Ascending aorta (tissue), 2 donors: Measurements from ENCODE around the gene PDE3A. TPM values are rescaled to one million over a fixed set of nuclear protein-coding genes. Genes with fewer than 3 reads are reported as not detected.

Source experiments
- DNase-seq, 2 donors: peaks; one replicate each; pipeline ENCODE4 v3.0.0-alpha.2; 2019; ENCODE audit warnings: low spot score in 2 of 2
- H3K27ac ChIP-seq, 2 donors: fragments of 200-600 bp; sonication (generic); one replicate each; pipeline ENCODE4 v1.5.1; 2016 to 2017; ENCODE audit warnings: mild to moderate bottlenecking in 1 of 2
- H3K27me3 ChIP-seq: fragments of 200-600 bp; sonication (generic); one replicate; pipeline ENCODE4 v1.5.1; 2017
- H3K36me3 ChIP-seq, 2 donors: fragments of 200-600 bp; sonication (generic); one replicate each; pipeline ENCODE4 v1.5.1; 2016
- H3K4me1 ChIP-seq, 2 donors: fragments of 200-600 bp; sonication (generic); one replicate each; pipeline ENCODE4 v1.5.1; 2016 to 2017; ENCODE audit warnings: mild to moderate bottlenecking in 1 of 2
- H3K4me3 ChIP-seq, 2 donors: fragments of 200-600 bp; sonication (generic); one replicate each; pipeline ENCODE4 v1.5.1; 2016 to 2017; ENCODE audit warnings: mild to moderate bottlenecking in 1 of 2
- H3K9me3 ChIP-seq, 2 donors: fragments of 200-600 bp; sonication (generic); one replicate each; pipeline ENCODE4 v1.5.1; 2016
- CTCF ChIP-seq, 3 experiments: fragments of 200-600 bp in 2 of 3; fragments of 450-650 bp in 1 of 3; sonication (generic) in 2 of 3; IDR thresholded peaks; one replicate each; pipeline ENCODE4 v1.5.1; 2016 to 2019; ENCODE audit warnings: antibody characterized with exemption in 3 of 3, mild to moderate bottlenecking in 1 of 3, moderate library complexity in 1 of 3
- intact Hi-C: fragments of 100-400 bp; cut with DNase I; formaldehyde crosslinking; loops from one replicate; pipeline ENCODE4 v1.15.1; 2023
- total RNA-seq: library from RNA; depleted of rRNA; stranded (reverse); fragments of >200 nt; gene quantifications from one replicate; pipeline ENCODE4 v1.1.0, GENCODE V29; 2016

Gene PDE3A
- total RNA-seq, 1 donor from 2014 or later = 33.7 TPM

GRCh38 chr12:20593611-20594010, 225.3 kb downstream of the PDE3A start:
- H3K27me3 ChIP-seq = no peaks in the 10 kb centered on the region
- no peaks in the 10 kb centered on the region for H3K36me3 ChIP-seq
- no peak for DNase-seq
- H3K4me1 ChIP-seq = peaks cover 0 to 3% of the 10 kb centered on the region in 2 donors
- H3K9me3 ChIP-seq = no peaks in the 10 kb centered on the region
- no peak overlapping the region for H3K4me3 ChIP-seq
- intact Hi-C loops = no loop called here
- peak overlapping the region; percentile 41 to 44 for H3K27ac ChIP-seq
- no peak for TF ChIP-seq CTCF (IDR thresholded peaks at IDR 0.05)

- Histone ChIP-seq H3K36me3 (no peaks in the 10 kb centered on the region), H3K27ac (no peak overlapping the region), H3K9me3 (no peaks in the 10 kb centered on the region), H3K27me3 (no peaks in the 10 kb centered on the region), H3K4me1 (peaks cover 0 to 12% of the 10 kb centered on the region in 2 donors), H3K4me3 (no peak overlapping the region)
- TF ChIP-seq CTCF (IDR thresholded peaks at IDR 0.05) = no peak
- DNase-seq = no peak
- intact Hi-C loops = no loop called here
These were observed 227.7 kb downstream of the PDE3A start for GRCh38 chr12:20596061-20596460.

GRCh38 chr12:20599757-20600156, 231.4 kb downstream of the PDE3A start:
- Histone ChIP-seq H3K9me3 (no peaks in the 10 kb centered on the region), H3K4me3 (no peak overlapping the region), H3K36me3 (no peaks in the 10 kb centered on the region), H3K4me1 (peaks cover 0 to 26% of the 10 kb centered on the region in 2 donors), H3K27me3 (no peaks in the 10 kb centered on the region), H3K27ac (peak overlapping the region; percentile 54 to 68)
- no peak for DNase-seq
- intact Hi-C loops = loop anchor here (2.0 to 10.0 kb wide), 6 partner anchors 137 to 945 kb away; no protein-coding TSS in a partner anchor
- no peak for TF ChIP-seq CTCF (IDR thresholded peaks at IDR 0.05)

- intact Hi-C loops = loop anchor here (2.0 to 10.0 kb wide), 6 partner anchors 139 to 947 kb away; no protein-coding TSS in a partner anchor
These were observed 233.4 kb downstream of the PDE3A start for GRCh38 chr12:20601668-20602280.

GRCh38 chr12:20602641-20603391, 234.5 kb downstream of the PDE3A start:
- Histone ChIP-seq H3K4me1 (peaks cover 0 to 28% of the 10 kb centered on the region in 2 donors), H3K27ac (peak overlapping the region; percentile 68 to 86)
- TF ChIP-seq CTCF (IDR thresholded peaks at IDR 0.05) = no peak

More at GRCh38 chr12:20601668-20602280, 233.4 kb downstream of the PDE3A start:
- Histone ChIP-seq H3K27ac (peak overlapping the region; percentile 68 to 86), H3K4me1 (peaks cover 0 to 28% of the 10 kb centered on the region in 2 donors), H3K27me3 (no peaks in the 10 kb centered on the region), H3K9me3 (no peaks in the 10 kb centered on the region), H3K4me3 (peak overlapping the region in 1 of 2 donors; percentile 6), H3K36me3 (no peaks in the 10 kb centered on the region)
- peak in 2 of 3 experiments; percentile 46 to 68 for TF ChIP-seq CTCF (IDR thresholded peaks at IDR 0.05)
- no peak for DNase-seq

More at GRCh38 chr12:20602641-20603391, 234.5 kb downstream of the PDE3A start:
- Histone ChIP-seq H3K9me3 (no peaks in the 10 kb centered on the region), H3K36me3 (no peaks in the 10 kb centered on the region), H3K4me3 (no peak overlapping the region), H3K27me3 (no peaks in the 10 kb centered on the region)
- intact Hi-C loops = loop anchor here (5.0 to 10.0 kb wide), 5 partner anchors 141 to 948 kb away; no protein-coding TSS in a partner anchor
- DNase-seq = no peak
